PC-9 (cell line): ENCODE results near the gene CNPY2.

Experiments used
- CTCF ChIP-seq: fragments of 200-600 bp; sonication (generic); conservative IDR thresholded peaks from 2 replicates; pipeline ENCODE4 v1.6.1; 2017; ENCODE audit warnings: mixed run types, antibody characterized with exemption, mild to moderate bottlenecking, moderate library complexity
- EZH2 ChIP-seq: fragments of 200-600 bp; sonication (generic); IDR thresholded peaks from 2 replicates; pipeline ENCODE4 v1.8.0; 2017; ENCODE audit warnings: antibody characterized with exemption, low read depth

DNA sequence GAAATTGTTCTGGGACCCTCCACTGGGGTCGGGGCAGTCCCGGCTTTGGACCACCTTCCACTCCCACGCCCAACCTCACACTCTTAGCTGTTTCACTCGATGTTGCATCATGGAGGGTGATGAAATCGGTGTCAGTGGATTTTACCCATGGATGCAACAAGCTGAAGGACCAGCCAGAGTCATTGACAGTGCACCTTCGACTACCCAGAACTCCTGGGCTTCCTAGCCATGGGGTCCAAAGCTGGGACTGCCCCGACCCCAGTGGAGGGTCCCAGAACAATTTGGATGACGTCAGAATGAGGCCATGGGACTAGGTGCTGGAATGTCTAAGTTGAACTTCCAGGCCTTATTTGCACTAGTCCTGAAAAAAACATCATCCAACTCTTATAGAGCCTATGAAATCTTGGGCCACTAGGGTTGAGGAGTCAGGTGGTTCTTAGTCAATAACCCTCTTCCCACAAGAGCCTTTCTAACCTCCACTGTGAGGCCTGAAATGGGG is 22.0 kb upstream of the CNPY2 start:
- no peak for TF ChIP-seq CTCF
- TF ChIP-seq EZH2: no peak
